HG02885 (cell line): ENCODE results near the gene HDAC4.

Source experiments
- ATAC-seq: cut with Tn5 transposase; IDR thresholded peaks from one replicate; pipeline ENCODE4 v1.9.1; 2021; ENCODE audit warnings: mild to moderate bottlenecking; ENCODE audit not compliant: unreplicated experiment, poor library complexity

The HDAC4 gene

GRCh38 chr2:239111401-239112100 lies 289.3 kb downstream of the HDAC4 start:
- no peak for ATAC-seq

GRCh38 chr2:239110595-239111048 lies 290.2 kb downstream of the HDAC4 start:
- ATAC-seq = no peak

GRCh38 chr2:239109928-239110545 lies 290.8 kb downstream of the HDAC4 start:
- no peak for ATAC-seq

- ATAC-seq = no peak
Observed at GRCh38 chr2:239109041-239109927, 291.5 kb downstream of the HDAC4 start.

GRCh38 chr2:239108459-239108858 lies 292.4 kb downstream of the HDAC4 start:
- ATAC-seq = no peak

GRCh38 chr2:239107936-239108335 lies 292.9 kb downstream of the HDAC4 start:
- ATAC-seq = no peak

GRCh38 chr2:239106966-239107365 lies 293.9 kb downstream of the HDAC4 start:
- no peak for ATAC-seq

GRCh38 chr2:239106314-239106908 lies 294.4 kb downstream of the HDAC4 start:
- no peak for ATAC-seq

GRCh38 chr2:239105234-239105633 lies 295.6 kb downstream of the HDAC4 start:
- ATAC-seq = no peak

- ATAC-seq = no peak
Observed at GRCh38 chr2:239104800-239105199, 296.0 kb downstream of the HDAC4 start.

GRCh38 chr2:239103125-239104098 lies 297.4 kb downstream of the HDAC4 start:
- no peak for ATAC-seq

- ATAC-seq = no peak
Observed at GRCh38 chr2:239102266-239102665, 298.6 kb downstream of the HDAC4 start.

- ATAC-seq = no peak
Observed at GRCh38 chr2:239101807-239102206, 299.0 kb downstream of the HDAC4 start.

GRCh38 chr2:239101071-239101470 lies 299.7 kb downstream of the HDAC4 start:
- no peak for ATAC-seq

GRCh38 chr2:239099474-239099873 lies 301.3 kb downstream of the HDAC4 start:
- no peak for ATAC-seq

GRCh38 chr2:239098288-239098970 lies 302.4 kb downstream of the HDAC4 start:
- no peak for ATAC-seq

- no peak for ATAC-seq
Observed at GRCh38 chr2:239097428-239097696, 303.5 kb downstream of the HDAC4 start.

- no peak for ATAC-seq
Observed at GRCh38 chr2:239096676-239097427, 304.0 kb downstream of the HDAC4 start.
